Astrocyte (in vitro differentiated cells and primary cell): Measurements from ENCODE around the gene CATSPERZ. TPM values are rescaled to one million over a fixed set of nuclear protein-coding genes. Genes with fewer than 3 reads are reported as not detected.
"Not testable (repeated sequence)": the region's sequence is repeated elsewhere in the genome, so short reads cannot be mapped to it uniquely, and the experiment has no call there.

Experiments used
- DNase-seq: peaks from one replicate; pipeline ENCODE4 v3.0.0-alpha.2; 2010; ENCODE audit warnings: low read depth
- FAIRE-seq: peaks from 2 replicates; lab custom pipeline; 2011; peaks lifted over from hg19 to GRCh38; lab: Jason Lieb, UNC
- H2AFZ ChIP-seq: 2 replicates; pipeline ENCODE4 v1.6.0; 2012; ENCODE audit warnings: low read depth, low read length, inconsistent platforms
- H3K27ac ChIP-seq: 2 replicates; pipeline ENCODE4 v1.5.1; 2011; ENCODE audit warnings: low read depth, low read length, inconsistent platforms
- H3K27me3 ChIP-seq: 2 replicates; pipeline ENCODE4 v1.6.0; 2011; ENCODE audit warnings: low read length, inconsistent platforms; ENCODE audit not compliant: insufficient read depth
- H3K36me3 ChIP-seq: 2 replicates; pipeline ENCODE4 v1.5.1; 2011; ENCODE audit warnings: low read length, inconsistent platforms; ENCODE audit not compliant: insufficient read depth
- H3K4me1 ChIP-seq: 2 replicates; pipeline ENCODE4 v1.5.1; 2011; ENCODE audit warnings: low read length, inconsistent platforms; ENCODE audit not compliant: insufficient read depth
- H3K4me2 ChIP-seq: 2 replicates; pipeline ENCODE4 v1.6.0; 2012; ENCODE audit warnings: low read length, inconsistent platforms
- H3K4me3 ChIP-seq: 2 replicates; pipeline ENCODE4 v1.5.1; 2011; ENCODE audit warnings: low read depth, mild to moderate bottlenecking, low read length, inconsistent platforms; ENCODE audit not compliant: insufficient read depth
- H3K79me2 ChIP-seq: 2 replicates; pipeline ENCODE4 v1.6.0; 2012; ENCODE audit warnings: mild to moderate bottlenecking, low read length, inconsistent platforms; ENCODE audit not compliant: insufficient read depth
- H3K9ac ChIP-seq: 2 replicates; pipeline ENCODE4 v1.6.0; 2012; ENCODE audit warnings: mild to moderate bottlenecking, low read length, inconsistent platforms
- H3K9me3 ChIP-seq: 2 replicates; pipeline ENCODE4 v1.5.1; 2012; ENCODE audit warnings: low read depth, mild to moderate bottlenecking, low read length, inconsistent platforms; ENCODE audit not compliant: insufficient read depth
- H4K20me1 ChIP-seq: 2 replicates; pipeline ENCODE4 v1.6.0; 2012; ENCODE audit warnings: low read length, inconsistent platforms; ENCODE audit not compliant: insufficient read depth
- H3K27ac Mint-ChIP-seq: one replicate; pipeline ENCODE4 v1.8.0; 2021; ENCODE audit warnings: mild to moderate bottlenecking, mixed read lengths; ENCODE audit not compliant: unreplicated experiment
- H3K27me3 Mint-ChIP-seq: one replicate; pipeline ENCODE4 v1.8.0; 2021; ENCODE audit warnings: low read depth, mixed read lengths; ENCODE audit not compliant: unreplicated experiment
- H3K36me3 Mint-ChIP-seq: one replicate; pipeline ENCODE4 v1.8.0; 2021; ENCODE audit warnings: low read depth, mixed read lengths; ENCODE audit not compliant: unreplicated experiment
- H3K4me1 Mint-ChIP-seq: one replicate; pipeline ENCODE4 v1.8.0; 2021; ENCODE audit warnings: low read depth, mixed read lengths; ENCODE audit not compliant: unreplicated experiment
- H3K4me3 Mint-ChIP-seq: one replicate; pipeline ENCODE4 v1.8.0; 2021; ENCODE audit warnings: mild to moderate bottlenecking, moderate library complexity, mixed read lengths; ENCODE audit not compliant: unreplicated experiment
- H3K9me3 Mint-ChIP-seq: one replicate; pipeline ENCODE4 v1.8.0; 2021; ENCODE audit warnings: mild to moderate bottlenecking, mixed read lengths; ENCODE audit not compliant: unreplicated experiment
- CTCF ChIP-seq: IDR thresholded peaks from 2 replicates; pipeline ENCODE4 v1.5.1; 2011; ENCODE audit warnings: low read depth, mild to moderate bottlenecking, inconsistent platforms, low read length, moderate library complexity; ENCODE audit not compliant: insufficient read depth
- EZH2 ChIP-seq: IDR thresholded peaks from 2 replicates; pipeline ENCODE4 v1.6.1; 2012; ENCODE audit warnings: mild to moderate bottlenecking, low read length, inconsistent platforms; ENCODE audit not compliant: insufficient read depth
- total RNA-seq: library from RNA; stranded (reverse); gene quantifications from 2 replicates; pipeline ENCODE4 v1.2.1, GENCODE V29; 2021

CATSPERZ gene
- total RNA-seq, 1 donor from 2014 or later: not detected

GRCh38 chr11:64306876-64307622 is 6.9 kb downstream of the CATSPERZ start:
- Mint-ChIP-seq H3K4me3 (peak overlapping the region; percentile 94), H3K36me3 (no peaks in the 10 kb centered on the region), H3K27me3 (no peaks in the 10 kb centered on the region), H3K4me1 (peaks cover 2% of the 10 kb centered on the region), H3K9me3 (no peaks in the 10 kb centered on the region), H3K27ac (no peak overlapping the region)
- TF ChIP-seq EZH2: no peak
- peaks cover 24% of the 10 kb centered on the region for H3K79me2 ChIP-seq
- no peak for DNase-seq
- H3K4me3 ChIP-seq: no peak overlapping the region
- H3K36me3 ChIP-seq: no peaks in the 10 kb centered on the region
- H3K4me1 ChIP-seq: peaks cover 12% of the 10 kb centered on the region
- H3K27ac ChIP-seq: no peak overlapping the region
- no peak overlapping the region for H2AFZ ChIP-seq
- H3K4me2 ChIP-seq: peak overlapping the region; percentile 95
- H4K20me1 ChIP-seq: peaks cover 6% of the 10 kb centered on the region
- no peak overlapping the region for H3K9ac ChIP-seq
- H3K9me3 ChIP-seq: no peaks in the 10 kb centered on the region
- FAIRE-seq: no peak
- no peaks in the 10 kb centered on the region for H3K27me3 ChIP-seq

GRCh38 chr11:64307795-64308194 is 7.6 kb downstream of the CATSPERZ start:
- H3K4me3 Mint-ChIP-seq: peak overlapping the region; percentile 79

GRCh38 chr11:64312947-64313346 is 12.8 kb downstream of the CATSPERZ start:
- DNase-seq (no peak), FAIRE-seq (no peak)
- no peak overlapping the region for H2AFZ ChIP-seq
- H3K4me2 ChIP-seq: no peak overlapping the region
- H4K20me1 ChIP-seq: no peaks in the 10 kb centered on the region
- no peaks in the 10 kb centered on the region for H3K9me3 ChIP-seq
- no peak overlapping the region for H3K27ac ChIP-seq
- no peak overlapping the region for H3K4me3 ChIP-seq
- TF ChIP-seq EZH2 (no peak), CTCF (no peak)
- peak overlapping the region; percentile 91 for H3K27ac Mint-ChIP-seq
- H3K36me3 Mint-ChIP-seq: peaks cover 11% of the 10 kb centered on the region
- peak overlapping the region; percentile 61 for H3K4me3 Mint-ChIP-seq
- H3K27me3 Mint-ChIP-seq: no peaks in the 10 kb centered on the region
- peaks cover 9% of the 10 kb centered on the region for H3K4me1 Mint-ChIP-seq
- no peaks in the 10 kb centered on the region for H3K36me3 ChIP-seq
- no peaks in the 10 kb centered on the region for H3K9me3 Mint-ChIP-seq
- peaks cover 23% of the 10 kb centered on the region for H3K79me2 ChIP-seq
- H3K4me1 ChIP-seq: no peaks in the 10 kb centered on the region
- H3K27me3 ChIP-seq: no peaks in the 10 kb centered on the region
- H3K9ac ChIP-seq: no peak overlapping the region

More at GRCh38 chr11:64307795-64308194, 7.6 kb downstream of the CATSPERZ start:
- not testable (repeated sequence) for H3K27me3 Mint-ChIP-seq, H3K9ac ChIP-seq, H4K20me1 ChIP-seq, H3K9me3 ChIP-seq, FAIRE-seq, H3K4me2 ChIP-seq, H3K36me3 Mint-ChIP-seq, H3K27ac Mint-ChIP-seq, H3K36me3 ChIP-seq, DNase-seq, H3K9me3 Mint-ChIP-seq, H3K4me1 Mint-ChIP-seq, H3K27me3 ChIP-seq, H2AFZ ChIP-seq, H3K4me3 ChIP-seq, H3K27ac ChIP-seq
- Histone ChIP-seq H3K4me1 (peaks cover 12% of the 10 kb centered on the region), H3K79me2 (peaks cover 24% of the 10 kb centered on the region)
